ENCODE measurements around the gene HMCN1.

DNA sequence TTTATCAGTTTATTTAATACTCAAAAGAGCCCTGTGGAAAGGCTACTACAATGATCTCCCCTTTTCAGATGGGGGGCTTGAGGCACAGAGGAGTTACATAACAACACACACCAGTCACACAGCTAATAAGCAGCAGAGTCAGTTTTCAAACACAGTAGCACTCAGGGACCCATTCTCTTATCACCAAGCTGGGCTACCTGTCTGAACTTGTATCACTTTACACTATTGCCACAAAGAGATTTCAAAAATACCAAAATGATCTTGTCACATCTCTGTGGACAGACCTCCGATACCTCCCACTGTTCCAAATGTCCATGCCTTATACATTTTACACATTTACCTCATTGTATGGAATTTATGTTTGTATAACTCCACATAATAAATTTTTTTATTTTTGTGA, 506.2 kb downstream of the HMCN1 start:
- TF ChIP-seq POLR2A (IDR thresholded peaks at IDR 0.05) = no peak
- TF ChIP-seq, protein P1, sequence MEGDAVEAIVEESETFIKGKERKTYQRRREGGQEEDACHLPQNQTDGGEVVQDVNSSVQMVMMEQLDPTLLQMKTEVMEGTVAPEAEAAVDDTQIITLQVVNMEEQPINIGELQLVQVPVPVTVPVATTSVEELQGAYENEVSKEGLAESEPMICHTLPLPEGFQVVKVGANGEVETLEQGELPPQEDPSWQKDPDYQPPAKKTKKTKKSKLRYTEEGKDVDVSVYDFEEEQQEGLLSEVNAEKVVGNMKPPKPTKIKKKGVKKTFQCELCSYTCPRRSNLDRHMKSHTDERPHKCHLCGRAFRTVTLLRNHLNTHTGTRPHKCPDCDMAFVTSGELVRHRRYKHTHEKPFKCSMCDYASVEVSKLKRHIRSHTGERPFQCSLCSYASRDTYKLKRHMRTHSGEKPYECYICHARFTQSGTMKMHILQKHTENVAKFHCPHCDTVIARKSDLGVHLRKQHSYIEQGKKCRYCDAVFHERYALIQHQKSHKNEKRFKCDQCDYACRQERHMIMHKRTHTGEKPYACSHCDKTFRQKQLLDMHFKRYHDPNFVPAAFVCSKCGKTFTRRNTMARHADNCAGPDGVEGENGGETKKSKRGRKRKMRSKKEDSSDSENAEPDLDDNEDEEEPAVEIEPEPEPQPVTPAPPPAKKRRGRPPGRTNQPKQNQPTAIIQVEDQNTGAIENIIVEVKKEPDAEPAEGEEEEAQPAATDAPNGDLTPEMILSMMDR (IDR thresholded peaks at IDR 0.05) = no peak
- no peak for TF ChIP-seq POLR2AphosphoS5 (IDR thresholded peaks at IDR 0.05)
